ENCODE measurements around the gene ATP23.

Gene ATP23

GRCh38 chr12:57992001-57992400 lies 50.6 kb downstream of the ATP23 start:
- no peak for TF ChIP-seq CTCF (IDR thresholded peaks at IDR 0.05; ENCODE audit: insufficient read depth, low read length, missing control alignments)
- ChIA-PET POLR2A (no interaction called here), CTCF (interaction anchor here (1.1 to 1.2 kb wide), 2 partner anchors 11 to 1171 kb away, joined by 3 to 4 read pairs; no protein-coding TSS in a partner anchor)
- DNase-seq (ENCODE audit: low read depth, low spot score), result no peak
- no peak overlapping the region for H3K4me3 ChIP-seq (ENCODE audit: low read depth, low read length)

- ChIA-PET CTCF (interaction anchor here (0.7 to 1.5 kb wide), 4 partner anchors 9 to 1172 kb away, joined by 3 to 5 read pairs (median 3); no protein-coding TSS in a partner anchor), POLR2A (no interaction called here)
- no peak for DNase-seq (ENCODE audit: low read depth, low spot score)
- TF ChIP-seq CTCF (IDR thresholded peaks at IDR 0.05; ENCODE audit: insufficient read depth, low read length, missing control alignments), result peak; percentile 0
- H3K4me3 ChIP-seq (ENCODE audit: low read depth, low read length), result no peak overlapping the region
Observed at GRCh38 chr12:57993030-57993429, 51.7 kb downstream of the ATP23 start.

- no peak for DNase-seq (ENCODE audit: low read depth, low spot score)
- no peak overlapping the region for H3K4me3 ChIP-seq (ENCODE audit: low read depth, low read length)
- POLR2A ChIA-PET, result no interaction called here
- CTCF ChIA-PET, result interaction anchor here (0.9 to 1.5 kb wide), 2 partner anchors 1149 to 1171 kb away, joined by 3 read pairs; no protein-coding TSS in a partner anchor
- no peak for TF ChIP-seq CTCF (IDR thresholded peaks at IDR 0.05; ENCODE audit: insufficient read depth, low read length, missing control alignments)
Observed at GRCh38 chr12:57993834-57994233, 52.5 kb downstream of the ATP23 start.

GRCh38 chr12:57996520-57996919 lies 55.2 kb downstream of the ATP23 start:
- DNase-seq (ENCODE audit: low read depth, low spot score), result no peak
- no peak for TF ChIP-seq CTCF (IDR thresholded peaks at IDR 0.05; ENCODE audit: insufficient read depth, low read length, missing control alignments)
- ChIA-PET CTCF (no interaction called here), POLR2A (no interaction called here)
- no peak overlapping the region for H3K4me3 ChIP-seq (ENCODE audit: low read depth, low read length)

- POLR2A ChIA-PET, result no interaction called here
- CTCF ChIA-PET, result no interaction called here
Observed at GRCh38 chr12:57998251-57998650, 56.9 kb downstream of the ATP23 start.

GRCh38 chr12:58000499-58000898 lies 59.1 kb downstream of the ATP23 start:
- H3K4me3 ChIP-seq (ENCODE audit: low read depth, low read length), result no peak overlapping the region
- POLR2A ChIA-PET, result no interaction called here
- CTCF ChIA-PET, result no interaction called here
- no peak for DNase-seq (ENCODE audit: low read depth, low spot score)
- TF ChIP-seq CTCF (IDR thresholded peaks at IDR 0.05; ENCODE audit: insufficient read depth, low read length, missing control alignments), result no peak

More at GRCh38 chr12:57998251-57998650, 56.9 kb downstream of the ATP23 start:
- H3K4me3 ChIP-seq (ENCODE audit: low read depth, low read length), result no peak overlapping the region
- no peak for DNase-seq (ENCODE audit: low read depth, low spot score)
- TF ChIP-seq CTCF (IDR thresholded peaks at IDR 0.05; ENCODE audit: insufficient read depth, low read length, missing control alignments), result no peak

Measured in AG04449 (cell line).